Measurements from ENCODE around the gene ROBO4.

ROBO4 gene

DNA sequence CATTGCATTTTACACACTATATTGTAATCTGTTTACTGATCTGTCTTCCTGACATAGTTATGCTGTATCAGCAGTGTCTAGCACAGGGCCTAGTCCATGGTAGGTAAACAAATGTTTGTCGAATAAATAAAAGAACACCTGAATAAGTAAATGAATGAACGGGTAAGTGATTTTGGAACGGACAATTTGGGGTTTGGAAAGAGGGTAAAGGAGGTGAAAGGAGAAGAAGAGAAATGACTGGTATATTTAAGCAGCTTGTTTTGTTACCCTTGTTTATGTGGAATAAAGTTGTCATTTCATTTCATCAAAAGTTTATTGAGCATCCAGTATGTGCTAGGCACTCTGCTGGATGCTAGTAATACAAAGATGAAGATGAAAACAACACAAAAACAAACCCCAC lies 21.3 kb upstream of the ROBO4 start, which contains the start of gene HEPN1:
TSS of gene HEPN1 (plus strand) at position 301 of the 400 bp plus-strand sequence.
- Histone ChIP-seq H3K4me3 (ENCODE audit: extremely low read depth, insufficient read depth, low read length, poor library complexity, severe bottlenecking) (no peak within 1 kb of the TSS), H3K4me1 (ENCODE audit: control insufficient read depth, insufficient read depth, low read length, poor library complexity, severe bottlenecking) (peaks cover 10% of the 10 kb centered on the region), H3K9me3 (ENCODE audit: control insufficient read depth, low read length) (no peaks in the 10 kb centered on the region), H3K36me3 (ENCODE audit: control insufficient read depth, insufficient read depth, low read length) (no peaks in the 10 kb centered on the region), H3K27ac (ENCODE audit: low read depth, low read length, severe bottlenecking) (no peak within 1 kb of the TSS)
- WGBS, 2 experiments (ENCODE audit: insufficient coverage in 2 of 2), result 87 to 88% methylated on average over 3 of the region's 3 CpGs

DNA sequence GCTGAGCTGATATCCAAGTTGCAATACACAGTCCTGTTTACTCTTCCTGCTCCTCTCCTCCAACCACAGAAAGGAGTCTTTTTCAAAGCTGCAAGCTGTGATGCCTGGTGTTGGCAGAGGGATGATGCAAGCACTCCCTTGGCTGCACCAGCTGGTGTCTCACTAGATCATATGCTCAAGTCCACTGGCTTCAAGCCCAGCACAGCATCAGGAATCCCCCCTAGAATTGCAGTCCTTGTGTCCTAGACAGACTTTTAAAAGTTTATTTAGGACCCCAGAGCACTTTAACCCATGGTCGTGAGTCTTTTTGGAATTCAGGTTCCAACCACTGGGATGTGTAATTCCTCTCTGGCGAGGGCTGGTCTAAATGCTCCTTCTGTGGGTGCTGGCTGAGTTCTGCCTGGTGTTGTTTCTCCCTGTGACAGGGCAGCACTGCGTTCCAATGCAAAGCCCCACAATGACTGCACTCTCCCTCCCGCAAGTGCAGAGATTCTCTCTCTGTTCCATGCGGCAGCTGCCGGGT lies 19.5 kb upstream of the ROBO4 start:
- H3K27ac ChIP-seq (ENCODE audit: low read depth, low read length, severe bottlenecking), result no peak overlapping the region
- H3K9me3 ChIP-seq (ENCODE audit: control insufficient read depth, low read length), result peaks cover 2% of the 10 kb centered on the region
- no peak overlapping the region for H3K4me3 ChIP-seq (ENCODE audit: extremely low read depth, insufficient read depth, low read length, poor library complexity, severe bottlenecking)
- H3K4me1 ChIP-seq (ENCODE audit: control insufficient read depth, insufficient read depth, low read length, poor library complexity, severe bottlenecking), result peaks cover 10% of the 10 kb centered on the region
- no peaks in the 10 kb centered on the region for H3K36me3 ChIP-seq (ENCODE audit: control insufficient read depth, insufficient read depth, low read length)
- WGBS, 2 experiments (ENCODE audit: insufficient coverage in 2 of 2), result 83 to 92% methylated on average over 2 to 3 of the region's 6 CpGs

GRCh38 chr11:124916370-124916710 lies 18.7 kb upstream of the ROBO4 start:
- Histone ChIP-seq H3K36me3 (ENCODE audit: control insufficient read depth, insufficient read depth, low read length) (no peaks in the 10 kb centered on the region), H3K27ac (ENCODE audit: low read depth, low read length, severe bottlenecking) (no peak overlapping the region), H3K9me3 (ENCODE audit: control insufficient read depth, low read length) (peaks cover 5% of the 10 kb centered on the region), H3K4me1 (ENCODE audit: control insufficient read depth, insufficient read depth, low read length, poor library complexity, severe bottlenecking) (peaks cover 6% of the 10 kb centered on the region), H3K4me3 (ENCODE audit: extremely low read depth, insufficient read depth, low read length, poor library complexity, severe bottlenecking) (no peak overlapping the region)

DNA sequence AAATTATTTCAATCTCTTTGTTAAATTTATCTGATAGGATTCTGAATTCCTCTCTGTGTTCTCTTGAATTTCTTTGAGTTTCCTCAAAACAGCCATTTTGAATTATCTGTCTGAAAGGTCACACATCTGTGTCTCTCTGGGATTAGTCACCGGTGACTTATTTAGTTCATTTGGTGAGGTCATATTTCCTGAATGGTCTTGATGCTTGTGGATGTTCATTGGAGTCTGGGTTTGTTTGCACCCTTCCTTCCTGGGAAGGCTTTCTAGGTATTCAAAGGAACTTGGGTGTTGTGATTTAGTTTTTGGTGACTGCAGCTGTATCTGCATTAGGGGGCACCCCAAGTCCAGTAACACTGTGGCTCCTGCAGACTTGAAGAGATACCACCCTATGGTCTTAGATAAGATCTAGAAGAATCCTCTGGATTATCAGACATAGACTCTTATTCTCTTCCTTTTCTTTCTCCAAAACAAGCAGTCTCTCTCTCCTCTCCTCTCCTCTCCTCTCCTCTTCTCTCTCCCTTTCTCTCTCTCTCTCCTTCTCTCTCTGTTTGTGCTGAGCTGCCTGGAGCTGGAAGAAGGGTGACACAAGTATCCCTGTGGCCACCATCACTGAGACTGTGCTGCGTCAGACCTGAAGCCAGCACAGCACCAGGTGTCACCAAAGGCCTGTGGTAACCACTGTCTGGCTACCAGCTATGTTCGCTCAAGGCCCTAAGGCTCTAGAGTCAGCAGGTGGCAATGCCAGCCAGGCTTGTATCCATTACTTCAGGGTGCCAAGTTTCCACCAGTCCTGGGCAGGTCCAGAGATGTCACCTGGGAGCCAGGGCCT lies 18.1 kb upstream of the ROBO4 start:
- no peak overlapping the region for H3K4me3 ChIP-seq (ENCODE audit: extremely low read depth, insufficient read depth, low read length, poor library complexity, severe bottlenecking)
- H3K9me3 ChIP-seq (ENCODE audit: control insufficient read depth, low read length), result peaks cover 5% of the 10 kb centered on the region
- H3K36me3 ChIP-seq (ENCODE audit: control insufficient read depth, insufficient read depth, low read length), result no peaks in the 10 kb centered on the region
- WGBS, 2 experiments (ENCODE audit: insufficient coverage in 2 of 2), result 91 to 97% methylated on average over 2 to 3 of the region's 3 CpGs
- H3K27ac ChIP-seq (ENCODE audit: low read depth, low read length, severe bottlenecking), result no peak overlapping the region
- peaks cover 6% of the 10 kb centered on the region for H3K4me1 ChIP-seq (ENCODE audit: control insufficient read depth, insufficient read depth, low read length, poor library complexity, severe bottlenecking)

DNA sequence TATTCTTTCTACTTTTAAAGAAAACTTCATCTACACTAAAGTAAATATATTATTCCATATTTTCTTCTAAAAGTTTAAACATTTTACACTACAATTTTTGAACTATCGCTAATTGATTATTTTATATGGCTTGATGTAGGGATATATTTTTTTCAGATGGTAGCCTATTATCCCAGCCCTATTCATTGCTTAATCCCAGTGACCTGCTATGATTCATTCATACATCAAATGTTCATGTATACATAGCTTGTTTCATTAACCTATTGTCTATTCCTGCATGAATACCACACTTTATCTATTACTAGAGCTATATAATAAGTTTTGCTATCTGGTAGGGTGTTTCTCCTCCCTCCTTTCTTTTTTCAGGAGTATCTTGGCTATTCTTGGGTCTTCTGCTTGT lies 5.0 kb upstream of the ROBO4 start:
- Histone ChIP-seq H3K36me3 (ENCODE audit: control insufficient read depth, insufficient read depth, low read length) (no peaks in the 10 kb centered on the region), H3K4me1 (ENCODE audit: control insufficient read depth, insufficient read depth, low read length, poor library complexity, severe bottlenecking) (peaks cover 35% of the 10 kb centered on the region), H3K27ac (ENCODE audit: low read depth, low read length, severe bottlenecking) (no peak overlapping the region), H3K4me3 (ENCODE audit: extremely low read depth, insufficient read depth, low read length, poor library complexity, severe bottlenecking) (no peak overlapping the region), H3K9me3 (ENCODE audit: control insufficient read depth, low read length) (no peaks in the 10 kb centered on the region)
- WGBS, 2 experiments (ENCODE audit: insufficient coverage in 2 of 2), result no CpG with 5 or more reads among the region's 1 CpG

DNA sequence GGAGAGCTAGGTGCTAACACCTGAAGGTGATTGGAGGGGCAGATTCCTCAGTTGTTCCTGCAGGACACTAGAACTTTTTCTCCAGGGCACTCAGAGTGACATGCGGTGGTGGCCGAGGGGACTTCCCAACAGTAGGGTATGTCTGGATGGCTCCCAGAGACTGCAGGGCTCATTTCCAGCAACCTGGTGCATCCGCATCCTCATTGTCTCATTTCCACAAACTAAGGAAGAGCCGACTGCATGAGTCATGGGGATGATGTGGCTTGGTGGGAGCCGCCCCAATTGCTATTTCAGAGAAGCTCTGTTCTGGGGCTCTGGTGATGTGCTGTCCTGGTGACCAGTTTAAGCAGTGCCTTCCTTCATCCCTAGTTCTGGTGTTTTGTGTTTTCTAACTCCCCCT lies 2.8 kb upstream of the ROBO4 start:
- Histone ChIP-seq H3K9me3 (ENCODE audit: control insufficient read depth, low read length) (no peaks in the 10 kb centered on the region), H3K4me1 (ENCODE audit: control insufficient read depth, insufficient read depth, low read length, poor library complexity, severe bottlenecking) (peaks cover 45% of the 10 kb centered on the region), H3K4me3 (ENCODE audit: extremely low read depth, insufficient read depth, low read length, poor library complexity, severe bottlenecking) (no peak overlapping the region), H3K27ac (ENCODE audit: low read depth, low read length, severe bottlenecking) (peak overlapping the region; percentile 2), H3K36me3 (ENCODE audit: control insufficient read depth, insufficient read depth, low read length) (no peaks in the 10 kb centered on the region)
- 77 to 85% methylated on average over 3 of the region's 5 CpGs for WGBS, 2 experiments (ENCODE audit: insufficient coverage in 2 of 2)

GRCh38 chr11:124899383-124900145 lies 1.9 kb upstream of the ROBO4 start:
- Histone ChIP-seq H3K9me3 (ENCODE audit: control insufficient read depth, low read length) (no peaks in the 10 kb centered on the region), H3K4me3 (ENCODE audit: extremely low read depth, insufficient read depth, low read length, poor library complexity, severe bottlenecking) (no peak overlapping the region), H3K27ac (ENCODE audit: low read depth, low read length, severe bottlenecking) (peak overlapping the region; percentile 82), H3K4me1 (ENCODE audit: control insufficient read depth, insufficient read depth, low read length, poor library complexity, severe bottlenecking) (peaks cover 45% of the 10 kb centered on the region), H3K36me3 (ENCODE audit: control insufficient read depth, insufficient read depth, low read length) (no peaks in the 10 kb centered on the region)
- 80 to 86% methylated on average over 5 to 6 of the region's 6 CpGs for WGBS, 2 experiments (ENCODE audit: insufficient coverage in 2 of 2)

GRCh38 chr11:124898711-124899110 lies 1.0 kb upstream of the ROBO4 start:
- Histone ChIP-seq H3K36me3 (ENCODE audit: control insufficient read depth, insufficient read depth, low read length) (no peaks in the 10 kb centered on the region), H3K27ac (ENCODE audit: low read depth, low read length, severe bottlenecking) (peak overlapping the region; percentile 82), H3K4me3 (ENCODE audit: extremely low read depth, insufficient read depth, low read length, poor library complexity, severe bottlenecking) (no peak overlapping the region), H3K9me3 (ENCODE audit: control insufficient read depth, low read length) (no peaks in the 10 kb centered on the region), H3K4me1 (ENCODE audit: control insufficient read depth, insufficient read depth, low read length, poor library complexity, severe bottlenecking) (peaks cover 45% of the 10 kb centered on the region)
- 57 to 63% methylated on average over 3 to 5 of the region's 5 CpGs for WGBS, 2 experiments (ENCODE audit: insufficient coverage in 2 of 2)

GRCh38 chr11:124898263-124898680 lies 607 bp upstream of the ROBO4 start:
- H3K4me1 ChIP-seq (ENCODE audit: control insufficient read depth, insufficient read depth, low read length, poor library complexity, severe bottlenecking), result peaks cover 45% of the 10 kb centered on the region
- peak overlapping the region; percentile 82 for H3K27ac ChIP-seq (ENCODE audit: low read depth, low read length, severe bottlenecking)
- no peak overlapping the region for H3K4me3 ChIP-seq (ENCODE audit: extremely low read depth, insufficient read depth, low read length, poor library complexity, severe bottlenecking)
- H3K36me3 ChIP-seq (ENCODE audit: control insufficient read depth, insufficient read depth, low read length), result no peaks in the 10 kb centered on the region
- 92 to 100% methylated on average over 1 to 2 of the region's 3 CpGs for WGBS, 2 experiments (ENCODE audit: insufficient coverage in 2 of 2)
- no peaks in the 10 kb centered on the region for H3K9me3 ChIP-seq (ENCODE audit: control insufficient read depth, low read length)

GRCh38 chr11:124896821-124897391 lies 759 bp downstream of the ROBO4 start:
- Histone ChIP-seq H3K27ac (ENCODE audit: low read depth, low read length, severe bottlenecking) (no peak overlapping the region), H3K9me3 (ENCODE audit: control insufficient read depth, low read length) (no peaks in the 10 kb centered on the region), H3K4me1 (ENCODE audit: control insufficient read depth, insufficient read depth, low read length, poor library complexity, severe bottlenecking) (peaks cover 45% of the 10 kb centered on the region), H3K4me3 (ENCODE audit: extremely low read depth, insufficient read depth, low read length, poor library complexity, severe bottlenecking) (peak overlapping the region; percentile 11), H3K36me3 (ENCODE audit: control insufficient read depth, insufficient read depth, low read length) (no peaks in the 10 kb centered on the region)
- WGBS, 2 experiments (ENCODE audit: insufficient coverage in 2 of 2), result 96 to 99% methylated on average over 7 to 8 of the region's 9 CpGs
